H9 (cell line): ENCODE data around the gene FOXM1. TPM values are rescaled to one million over a fixed set of nuclear protein-coding genes. Genes with fewer than 3 reads are reported as not detected.

Experiments
- DNase-seq: peaks from one replicate; pipeline ENCODE4 v3.0.0-alpha.2; 2017
- H2AFZ ChIP-seq: one replicate; pipeline ENCODE4 v1.6.1; 2013; ENCODE audit warnings: mild to moderate bottlenecking, low read length, control low read depth, moderate library complexity
- H2AK5ac ChIP-seq: 2 replicates; pipeline ENCODE4 v1.6.1; 2013; ENCODE audit warnings: low read length, control low read depth, mixed read lengths; ENCODE audit not compliant: insufficient read length
- H2BK120ac ChIP-seq: one replicate; pipeline ENCODE4 v1.6.1; 2013; ENCODE audit warnings: low read depth, mild to moderate bottlenecking, low read length, control low read depth, inconsistent platforms; ENCODE audit not compliant: poor library complexity, severe bottlenecking
- H2BK12ac ChIP-seq: 2 replicates; pipeline ENCODE4 v1.6.1; 2013; ENCODE audit warnings: low read length, control low read depth, mixed read lengths, low read depth; ENCODE audit not compliant: insufficient read length
- H2BK15ac ChIP-seq: 2 replicates; pipeline ENCODE4 v1.6.1; 2013; ENCODE audit warnings: low read depth, low read length, control low read depth
- H2BK20ac ChIP-seq: one replicate; pipeline ENCODE4 v1.6.1; 2013; ENCODE audit warnings: low read depth, mild to moderate bottlenecking, low read length, control low read depth, inconsistent platforms; ENCODE audit not compliant: poor library complexity, severe bottlenecking
- H2BK5ac ChIP-seq: 2 replicates; pipeline ENCODE4 v1.6.1; 2013; ENCODE audit warnings: low read length, control low read depth, mixed read lengths; ENCODE audit not compliant: insufficient read length
- H3K14ac ChIP-seq: 2 replicates; pipeline ENCODE4 v1.6.1; 2013; ENCODE audit warnings: low read length, control low read depth; ENCODE audit not compliant: insufficient read depth
- H3K18ac ChIP-seq: 2 replicates; pipeline ENCODE4 v1.6.1; 2013; ENCODE audit warnings: low read depth, mild to moderate bottlenecking, mixed read lengths, low read length, control low read depth; ENCODE audit not compliant: insufficient read length
- H3K23ac ChIP-seq: 2 replicates; pipeline ENCODE4 v1.6.1; 2013; ENCODE audit warnings: low read length, control low read depth, mixed read lengths, low read depth; ENCODE audit not compliant: insufficient read length
- H3K23me2 ChIP-seq: 2 replicates; pipeline ENCODE4 v1.6.1; 2013; ENCODE audit warnings: low read depth, mild to moderate bottlenecking, mixed read lengths, low read length, control low read depth; ENCODE audit not compliant: insufficient read length, poor library complexity, severe bottlenecking
- H3K27ac ChIP-seq: 2 replicates; pipeline ENCODE4 v1.5.1; 2013; ENCODE audit warnings: low read length, control low read depth, mixed read lengths, low read depth; ENCODE audit not compliant: insufficient read length
- H3K27me3 ChIP-seq: 2 replicates; pipeline ENCODE4 v1.6.1; 2013; ENCODE audit warnings: low read length, control low read depth, inconsistent platforms; ENCODE audit not compliant: insufficient read depth
- H3K4ac ChIP-seq: 2 replicates; pipeline ENCODE4 v1.6.1; 2013; ENCODE audit warnings: low read depth, mild to moderate bottlenecking, control low read depth, inconsistent platforms, low read length, moderate library complexity
- H3K4me1 ChIP-seq: 2 replicates; pipeline ENCODE4 v1.6.1; 2013; ENCODE audit warnings: low read length, control low read depth, inconsistent platforms; ENCODE audit not compliant: insufficient read depth
- H3K4me2 ChIP-seq: 2 replicates; pipeline ENCODE4 v1.6.1; 2013; ENCODE audit warnings: low read length, control low read depth, mixed read lengths; ENCODE audit not compliant: insufficient read length, insufficient read depth
- H3K56ac ChIP-seq: 2 replicates; pipeline ENCODE4 v1.6.1; 2013; ENCODE audit warnings: low read depth, mild to moderate bottlenecking, mixed read lengths, low read length, control low read depth; ENCODE audit not compliant: insufficient read length
- H3K79me1 ChIP-seq: 2 replicates; pipeline ENCODE4 v1.6.1; 2013; ENCODE audit warnings: low read depth, mild to moderate bottlenecking, moderate library complexity, low read length, control low read depth, inconsistent platforms; ENCODE audit not compliant: insufficient read depth, poor library complexity, severe bottlenecking
- H3K79me2 ChIP-seq: 2 replicates; pipeline ENCODE4 v1.6.1; 2013; ENCODE audit warnings: low read length, control low read depth, inconsistent platforms; ENCODE audit not compliant: insufficient read depth
- H3K9ac ChIP-seq: 2 replicates; pipeline ENCODE4 v1.6.1; 2013; ENCODE audit warnings: low read length, control low read depth, mixed read lengths; ENCODE audit not compliant: insufficient read length; ENCODE audit errors: extremely low read depth
- H3K9me3 ChIP-seq: one replicate; pipeline ENCODE4 v1.6.1; 2013; ENCODE audit warnings: low read depth, low read length, inconsistent platforms; ENCODE audit not compliant: control insufficient read depth
- H3T11ph ChIP-seq: one replicate; pipeline ENCODE4 v1.6.1; 2013; ENCODE audit warnings: mild to moderate bottlenecking, low read length, control low read depth, inconsistent platforms
- H4K20me1 ChIP-seq: one replicate; pipeline ENCODE4 v1.6.1; 2013; ENCODE audit not compliant: control insufficient read depth, insufficient read length, insufficient read depth
- H4K5ac ChIP-seq: 2 replicates; pipeline ENCODE4 v1.6.1; 2013; ENCODE audit warnings: low read depth, mild to moderate bottlenecking, mixed read lengths, low read length, control low read depth; ENCODE audit not compliant: insufficient read length
- H4K8ac ChIP-seq: replicated peaks from 2 replicates; pipeline ENCODE4 v1.6.1; 2013; ENCODE audit warnings: low read length, control low read depth, mixed read lengths, low read depth; ENCODE audit not compliant: insufficient read length
- H4K91ac ChIP-seq: 2 replicates; pipeline ENCODE4 v1.6.1; 2013; ENCODE audit warnings: low read depth, mild to moderate bottlenecking, moderate library complexity, mixed read lengths, low read length, control low read depth; ENCODE audit not compliant: insufficient read length
- H3K27ac Mint-ChIP-seq, 3 experiments: 2 replicates in 2 of 3; 3 replicates in 1 of 3; pipeline ENCODE4 v1.8.0; 2020 to 2021; ENCODE audit warnings: mixed read lengths in 3 of 3, mild to moderate bottlenecking in 1 of 3, moderate library complexity in 1 of 3
- H3K27me3 Mint-ChIP-seq: 2 replicates; pipeline ENCODE4 v1.8.0; 2021; ENCODE audit warnings: low read depth, mild to moderate bottlenecking, moderate library complexity, mixed read lengths
- H3K36me3 Mint-ChIP-seq, 3 experiments: 2 replicates in 2 of 3; 3 replicates in 1 of 3; pipeline ENCODE4 v1.8.0; 2020 to 2021; ENCODE audit warnings: low read depth in 3 of 3, mixed read lengths in 3 of 3; ENCODE audit not compliant: insufficient read depth in 1 of 3
- H3K4me1 Mint-ChIP-seq, 2 experiments: 2 replicates each; pipeline ENCODE4 v1.8.0; 2020; ENCODE audit warnings: mixed read lengths in 2 of 2
- H3K4me3 Mint-ChIP-seq, 2 experiments: 2 replicates in 1 of 2; 3 replicates in 1 of 2; pipeline ENCODE4 v1.8.0; 2020 to 2021; ENCODE audit warnings: mild to moderate bottlenecking in 2 of 2, mixed read lengths in 2 of 2, moderate library complexity in 1 of 2
- H3K9me3 Mint-ChIP-seq, 2 experiments: 2 replicates in 1 of 2; 3 replicates in 1 of 2; pipeline ENCODE4 v1.8.0; 2020; ENCODE audit warnings: mild to moderate bottlenecking in 2 of 2, mixed read lengths in 2 of 2, moderate library complexity in 1 of 2
- WGBS: extraction: QIAGEN DNeasy Blood & Tissue Kit; methylation state at CpG from one replicate; pipeline ENCODE4 v1.1.7; 2013; ENCODE audit warnings: missing lambda C conversion rate, low lambda C conversion rate, mixed read lengths; ENCODE audit not compliant: insufficient read length; ENCODE audit errors: extremely low coverage; 5-methylcytosine and 5-hydroxymethylcytosine counted together
- total RNA-seq: library from RNA; stranded (reverse); gene quantifications from 2 replicates; pipeline ENCODE4 v1.2.1, GENCODE V29; 2021
- TF ChIP-seq, protein P1 (sequence below): fragments of 200-600 bp; sonication (generic); conservative IDR thresholded peaks from 3 replicates; pipeline ENCODE4 v1.8.0; 2021; ENCODE audit warnings: antibody characterized with exemption, mild to moderate bottlenecking

Gene FOXM1
- total RNA-seq, 1 experiment from 2014 or later: 109 TPM

DNA sequence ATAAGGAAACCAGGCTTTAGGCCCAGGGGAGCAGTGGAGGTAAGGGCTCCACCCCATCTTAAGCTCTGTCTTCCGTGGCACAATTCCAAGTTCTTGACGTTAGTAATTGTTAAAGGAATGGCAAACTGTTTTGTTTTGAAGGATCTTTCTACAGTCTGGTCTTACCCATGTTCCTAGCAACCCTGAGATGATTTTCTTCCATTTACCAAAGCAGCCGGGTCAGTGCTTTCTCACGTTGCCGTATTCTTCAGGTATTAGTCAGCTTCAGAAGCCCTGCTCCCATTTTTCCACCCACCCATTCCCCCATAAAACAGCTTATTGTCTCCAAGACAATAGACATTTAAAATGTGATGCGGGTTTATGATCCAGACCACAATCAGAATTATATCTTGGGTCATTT, 52.4 kb downstream of the FOXM1 start:
- peak overlapping the region; percentile 38 to 98 (median 60); a peak in 6 of 7 replicates for H3K27ac Mint-ChIP-seq
- Histone ChIP-seq H2AK5ac (no peak overlapping the region), H4K20me1 (no peaks in the 10 kb centered on the region), H3K9me3 (no peaks in the 10 kb centered on the region), H4K5ac (no peak overlapping the region), H2BK20ac (no peak overlapping the region), H3K9ac (no peak overlapping the region), H3K14ac (no peak overlapping the region), H3K56ac (no peak overlapping the region), H3K4me1 (peaks cover 3% of the 10 kb centered on the region; the same call in 1 of the 2 replicates), H3K79me2 (no peaks in the 10 kb centered on the region), H3K18ac (no peak overlapping the region), H3K23ac (no peak overlapping the region), H2BK5ac (no peak overlapping the region), H2BK15ac (no peak overlapping the region), H2AFZ (no peak overlapping the region), H3K27me3 (no peaks in the 10 kb centered on the region), H4K8ac (no peak overlapping the region), H4K91ac (no peak overlapping the region), H3K79me1 (no peaks in the 10 kb centered on the region), H2BK120ac (no peak overlapping the region), H3K23me2 (no peaks in the 10 kb centered on the region), H3K4me2 (no peak overlapping the region), H3T11ph (no peak overlapping the region), H2BK12ac (no peak overlapping the region), H3K27ac (no peak overlapping the region), H3K4ac (no peak overlapping the region)
- no peaks in the 10 kb centered on the region for H3K27me3 Mint-ChIP-seq
- TF ChIP-seq, protein P1, sequence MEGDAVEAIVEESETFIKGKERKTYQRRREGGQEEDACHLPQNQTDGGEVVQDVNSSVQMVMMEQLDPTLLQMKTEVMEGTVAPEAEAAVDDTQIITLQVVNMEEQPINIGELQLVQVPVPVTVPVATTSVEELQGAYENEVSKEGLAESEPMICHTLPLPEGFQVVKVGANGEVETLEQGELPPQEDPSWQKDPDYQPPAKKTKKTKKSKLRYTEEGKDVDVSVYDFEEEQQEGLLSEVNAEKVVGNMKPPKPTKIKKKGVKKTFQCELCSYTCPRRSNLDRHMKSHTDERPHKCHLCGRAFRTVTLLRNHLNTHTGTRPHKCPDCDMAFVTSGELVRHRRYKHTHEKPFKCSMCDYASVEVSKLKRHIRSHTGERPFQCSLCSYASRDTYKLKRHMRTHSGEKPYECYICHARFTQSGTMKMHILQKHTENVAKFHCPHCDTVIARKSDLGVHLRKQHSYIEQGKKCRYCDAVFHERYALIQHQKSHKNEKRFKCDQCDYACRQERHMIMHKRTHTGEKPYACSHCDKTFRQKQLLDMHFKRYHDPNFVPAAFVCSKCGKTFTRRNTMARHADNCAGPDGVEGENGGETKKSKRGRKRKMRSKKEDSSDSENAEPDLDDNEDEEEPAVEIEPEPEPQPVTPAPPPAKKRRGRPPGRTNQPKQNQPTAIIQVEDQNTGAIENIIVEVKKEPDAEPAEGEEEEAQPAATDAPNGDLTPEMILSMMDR: no peak
- H3K4me1 Mint-ChIP-seq: peaks cover 48 to 51% of the 10 kb centered on the region in 2 experiments
- no peaks in the 10 kb centered on the region; a peak in 1 of 5 replicates for H3K9me3 Mint-ChIP-seq
- no peak overlapping the region for H3K4me3 Mint-ChIP-seq
- H3K36me3 Mint-ChIP-seq: peaks cover 38 to 88% (median 79%) of the 10 kb centered on the region in 3 experiments
- no peak for DNase-seq
- no CpG with 5 or more reads among the region's 6 CpGs for WGBS
